NCI-H345 treated with DMSO at 0.1 percent for 48 hours (cell line): ENCODE measurements around the gene FSTL4.
"Not testable (repeated sequence)": the region's sequence is repeated elsewhere in the genome, so short reads cannot be mapped to it uniquely, and the experiment has no call there.

ENCODE experiments used
- DNase-seq: peaks from one replicate; lab custom pipeline; 2025; ENCODE audit not compliant: unreplicated experiment; lab: John Stamatoyannopoulos, UW

Gene FSTL4

DNA sequence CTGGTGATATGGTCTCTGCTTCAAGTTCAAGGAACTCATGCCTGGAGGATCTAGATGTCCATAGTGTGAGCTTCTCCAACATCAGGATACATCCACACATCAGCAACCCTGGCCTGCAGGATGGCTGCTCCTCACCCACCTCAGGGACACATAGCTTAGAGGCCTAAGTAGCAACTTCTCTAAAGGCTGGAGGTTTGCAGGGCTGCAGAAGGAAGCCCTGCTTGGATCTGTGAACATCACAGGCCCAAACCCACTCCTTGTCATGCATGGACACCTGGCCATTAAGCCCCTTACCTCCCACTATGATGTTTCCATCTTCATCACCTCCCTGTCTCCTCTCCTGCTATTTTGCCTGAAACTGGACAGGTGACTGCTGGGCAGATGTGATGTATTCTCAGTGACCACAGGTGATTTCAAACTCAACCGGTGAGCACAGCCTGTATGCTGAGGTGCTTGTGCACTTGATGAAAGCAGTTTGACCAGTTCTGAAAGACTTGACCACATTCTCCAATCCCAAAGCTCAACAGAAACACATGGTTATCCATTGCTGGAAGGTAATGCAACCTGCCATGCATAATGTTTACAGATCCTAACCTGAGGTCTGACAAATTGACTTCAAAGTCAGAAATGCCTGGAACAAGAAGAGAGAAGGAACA is 205.2 kb downstream of the FSTL4 start:
- DNase-seq = no peak

GRCh38 chr5:133406208-133406976 is 205.9 kb downstream of the FSTL4 start:
- no peak for DNase-seq

GRCh38 chr5:133405275-133406034 is 206.9 kb downstream of the FSTL4 start:
- no peak for DNase-seq

- no peak for DNase-seq
These were observed 207.6 kb downstream of the FSTL4 start for GRCh38 chr5:133404724-133405123.

- no peak for DNase-seq
These were observed 208.5 kb downstream of the FSTL4 start for GRCh38 chr5:133403741-133404364.

DNA sequence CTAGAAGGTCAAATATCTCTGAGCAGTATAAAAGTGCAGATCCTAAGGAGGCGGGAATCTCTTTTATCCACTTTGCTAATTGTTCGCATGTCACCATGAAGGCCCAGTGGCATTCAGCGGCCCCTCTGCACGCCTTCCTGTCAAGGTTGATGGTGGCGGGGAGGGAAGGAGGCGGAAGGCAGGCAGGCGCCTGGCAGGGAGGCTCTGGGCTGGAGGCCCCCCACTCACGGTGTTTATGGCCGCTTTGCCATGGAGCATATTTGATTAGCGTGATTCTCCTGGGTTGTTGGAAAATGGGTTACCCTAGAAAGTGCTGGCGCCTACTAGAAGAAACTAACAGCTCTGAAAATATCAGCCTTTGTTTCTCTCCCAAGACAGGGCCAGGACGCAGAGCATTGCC is 209.6 kb downstream of the FSTL4 start:
- no peak for DNase-seq

DNA sequence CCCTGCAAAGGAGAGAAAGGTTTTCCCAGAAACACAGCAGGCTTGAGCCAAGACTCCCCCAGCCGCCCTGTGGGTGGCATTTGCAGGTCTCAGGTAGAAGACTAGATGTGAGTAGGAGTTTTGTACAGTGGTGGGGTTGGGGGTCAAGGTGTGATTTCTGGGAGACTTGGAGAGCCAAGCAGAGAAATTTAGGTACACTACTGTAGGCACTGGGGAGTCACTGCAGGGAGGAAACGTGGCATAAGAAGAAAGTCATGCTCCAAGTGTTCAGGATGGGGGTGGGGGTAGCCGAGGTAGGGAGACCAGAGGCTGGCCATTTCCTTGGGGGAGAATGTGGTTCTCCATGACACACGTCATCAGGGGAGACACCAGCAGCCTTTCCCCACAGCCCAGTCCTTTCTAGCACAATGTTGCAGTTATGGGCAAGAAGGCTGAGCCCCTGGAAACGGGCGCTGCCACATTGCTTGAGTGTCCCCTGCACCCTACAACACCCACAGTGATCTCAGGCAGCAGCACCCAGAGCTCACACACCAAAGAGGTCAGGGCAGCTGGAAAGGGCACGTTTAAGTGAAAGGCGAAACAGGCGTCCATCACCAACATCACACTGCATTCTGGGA is 210.5 kb downstream of the FSTL4 start:
- DNase-seq = no peak

GRCh38 chr5:133400831-133401351 is 211.4 kb downstream of the FSTL4 start:
- DNase-seq = no peak

DNA sequence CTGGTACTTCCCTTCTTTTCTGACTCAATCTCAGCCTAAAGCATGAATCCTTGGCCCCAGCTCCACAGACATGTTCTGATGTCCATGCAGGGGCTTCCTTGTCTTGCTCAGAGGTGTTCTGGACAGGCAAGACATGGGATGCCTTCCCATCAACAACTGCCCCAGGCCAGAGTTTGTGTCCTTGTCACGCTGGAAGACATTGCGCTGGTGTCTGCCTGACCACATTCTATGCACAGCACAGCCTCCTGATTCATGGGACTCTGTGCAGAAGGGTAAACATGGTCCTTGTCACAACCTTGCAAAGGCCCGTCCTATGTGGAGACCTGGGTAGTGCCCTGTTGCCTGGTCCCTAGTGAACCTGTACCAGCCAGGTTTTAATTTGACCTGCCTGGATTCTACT is 212.2 kb downstream of the FSTL4 start:
- no peak for DNase-seq

GRCh38 chr5:133399247-133399891 is 213.0 kb downstream of the FSTL4 start:
- no peak for DNase-seq

GRCh38 chr5:133398646-133399101 is 213.7 kb downstream of the FSTL4 start:
- no peak for DNase-seq

DNA sequence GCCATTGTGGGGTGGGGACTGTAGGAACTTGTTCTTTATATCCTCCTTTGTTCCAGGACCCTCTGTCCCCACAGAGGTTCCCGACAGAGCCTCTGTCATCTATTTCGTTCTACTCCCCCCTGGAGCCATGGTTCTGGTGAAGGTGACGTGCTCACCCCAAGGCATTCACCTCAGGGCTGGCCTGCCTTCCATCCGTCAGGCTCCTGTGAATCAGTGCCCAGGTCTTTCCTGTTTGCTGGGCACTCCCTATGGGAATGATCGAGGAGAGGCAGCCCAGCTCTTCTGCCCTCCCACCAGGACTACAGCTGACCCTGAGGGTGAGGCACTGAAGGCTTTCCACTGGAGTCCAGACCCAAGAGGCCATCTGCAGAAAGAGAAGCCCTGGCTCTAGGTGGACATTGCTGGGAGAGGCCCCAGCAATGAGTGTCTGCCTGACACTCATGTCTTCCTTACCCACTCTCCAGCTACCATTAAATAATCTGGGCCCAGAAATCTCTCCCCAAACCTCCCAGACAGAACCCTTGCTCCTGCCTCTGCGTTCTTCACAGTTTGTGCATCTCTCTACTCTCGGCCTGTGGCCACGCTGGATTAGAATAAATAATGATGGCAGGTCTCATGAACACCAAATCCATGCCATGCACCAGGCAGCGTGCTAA is 214.2 kb downstream of the FSTL4 start:
- no peak for DNase-seq

- DNase-seq = no peak
These were observed 215.0 kb downstream of the FSTL4 start for GRCh38 chr5:133397348-133397747.

- no peak for DNase-seq
These were observed 215.5 kb downstream of the FSTL4 start for GRCh38 chr5:133396814-133397213.

- DNase-seq = no peak
These were observed 216.1 kb downstream of the FSTL4 start for GRCh38 chr5:133396187-133396741.

DNA sequence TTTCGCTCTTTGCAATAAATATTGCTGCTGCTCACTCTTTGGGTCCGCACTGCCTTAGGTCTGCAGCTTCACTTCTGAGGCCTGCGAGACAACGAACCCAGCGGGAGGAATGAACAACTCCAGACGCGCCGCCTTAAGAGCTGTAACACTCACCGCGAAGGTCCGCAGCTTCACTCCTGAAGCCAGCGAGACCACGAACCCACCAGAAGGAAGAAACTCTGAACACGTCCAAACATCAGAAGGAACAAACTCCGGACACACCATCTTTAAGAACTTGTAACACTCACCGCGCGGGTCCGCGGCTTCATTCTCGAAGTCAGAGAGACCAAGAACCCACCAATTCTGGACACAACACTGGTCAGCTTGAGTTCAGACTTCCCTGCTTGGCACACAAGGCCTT is 217.1 kb downstream of the FSTL4 start:
- DNase-seq = not testable (repeated sequence)

DNA sequence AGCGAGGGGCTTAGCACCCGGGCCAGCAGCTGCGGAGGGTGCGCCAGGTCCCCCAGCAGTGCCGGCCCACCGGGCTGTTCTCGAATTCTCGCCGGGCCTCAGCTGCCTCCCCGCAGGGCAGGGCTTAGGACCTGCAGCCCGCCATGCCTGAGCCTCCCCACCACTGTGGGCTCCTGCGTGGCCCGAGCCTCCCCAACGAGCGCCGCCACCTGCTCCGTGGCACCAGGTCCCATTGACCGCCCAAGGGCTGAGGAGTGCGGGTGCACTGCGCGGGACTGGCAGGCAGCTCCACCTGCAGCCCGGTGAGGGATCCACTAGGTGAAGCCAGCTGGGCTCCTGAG is 217.9 kb downstream of the FSTL4 start:
- not testable (repeated sequence) for DNase-seq

- no peak for DNase-seq
These were observed 218.4 kb downstream of the FSTL4 start for GRCh38 chr5:133393776-133394476.

DNA sequence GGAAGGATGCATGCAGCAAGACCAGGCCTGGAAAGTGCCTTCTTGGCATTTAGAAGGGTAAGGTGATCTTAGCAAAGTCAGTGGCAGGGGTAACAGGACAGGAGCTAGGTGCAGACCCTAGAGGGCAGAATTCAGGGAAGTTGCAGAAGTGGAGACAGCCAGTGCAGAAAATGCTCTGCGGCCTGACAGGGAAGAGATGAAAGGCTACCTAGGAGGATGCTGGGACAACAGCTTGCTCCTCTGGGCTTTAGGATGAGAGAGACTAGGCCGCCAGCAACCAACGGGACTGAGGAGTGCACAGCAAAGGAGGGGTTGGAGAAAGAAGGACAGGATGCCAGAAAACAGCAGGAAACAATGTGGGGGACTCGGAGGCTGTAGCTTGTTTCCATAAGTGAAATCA is 219.9 kb downstream of the FSTL4 start:
- no peak for DNase-seq
